H9 (cell line): Measurements from ENCODE around the gene CYCS. TPM values are rescaled to one million over a fixed set of nuclear protein-coding genes. Genes with fewer than 3 reads are reported as not detected.

Source experiments
- DNase-seq: peaks from one replicate; pipeline ENCODE4 v3.0.0-alpha.2; 2017
- H2AFZ ChIP-seq: one replicate; pipeline ENCODE4 v1.6.1; 2013; ENCODE audit warnings: mild to moderate bottlenecking, low read length, control low read depth, moderate library complexity
- H2AK5ac ChIP-seq: 2 replicates; pipeline ENCODE4 v1.6.1; 2013; ENCODE audit warnings: low read length, control low read depth, mixed read lengths; ENCODE audit not compliant: insufficient read length
- H2BK120ac ChIP-seq: one replicate; pipeline ENCODE4 v1.6.1; 2013; ENCODE audit warnings: low read depth, mild to moderate bottlenecking, low read length, control low read depth, inconsistent platforms; ENCODE audit not compliant: poor library complexity, severe bottlenecking
- H2BK12ac ChIP-seq: 2 replicates; pipeline ENCODE4 v1.6.1; 2013; ENCODE audit warnings: low read length, control low read depth, mixed read lengths, low read depth; ENCODE audit not compliant: insufficient read length
- H2BK15ac ChIP-seq: 2 replicates; pipeline ENCODE4 v1.6.1; 2013; ENCODE audit warnings: low read depth, low read length, control low read depth
- H2BK20ac ChIP-seq: one replicate; pipeline ENCODE4 v1.6.1; 2013; ENCODE audit warnings: low read depth, mild to moderate bottlenecking, low read length, control low read depth, inconsistent platforms; ENCODE audit not compliant: poor library complexity, severe bottlenecking
- H2BK5ac ChIP-seq: 2 replicates; pipeline ENCODE4 v1.6.1; 2013; ENCODE audit warnings: low read length, control low read depth, mixed read lengths; ENCODE audit not compliant: insufficient read length
- H3K14ac ChIP-seq: 2 replicates; pipeline ENCODE4 v1.6.1; 2013; ENCODE audit warnings: low read length, control low read depth; ENCODE audit not compliant: insufficient read depth
- H3K18ac ChIP-seq: 2 replicates; pipeline ENCODE4 v1.6.1; 2013; ENCODE audit warnings: low read depth, mild to moderate bottlenecking, mixed read lengths, low read length, control low read depth; ENCODE audit not compliant: insufficient read length
- H3K23ac ChIP-seq: 2 replicates; pipeline ENCODE4 v1.6.1; 2013; ENCODE audit warnings: low read length, control low read depth, mixed read lengths, low read depth; ENCODE audit not compliant: insufficient read length
- H3K23me2 ChIP-seq: 2 replicates; pipeline ENCODE4 v1.6.1; 2013; ENCODE audit warnings: low read depth, mild to moderate bottlenecking, mixed read lengths, low read length, control low read depth; ENCODE audit not compliant: insufficient read length, poor library complexity, severe bottlenecking
- H3K27ac ChIP-seq: 2 replicates; pipeline ENCODE4 v1.5.1; 2013; ENCODE audit warnings: low read length, control low read depth, mixed read lengths, low read depth; ENCODE audit not compliant: insufficient read length
- H3K27me3 ChIP-seq: 2 replicates; pipeline ENCODE4 v1.6.1; 2013; ENCODE audit warnings: low read length, control low read depth, inconsistent platforms; ENCODE audit not compliant: insufficient read depth
- H3K4ac ChIP-seq: 2 replicates; pipeline ENCODE4 v1.6.1; 2013; ENCODE audit warnings: low read depth, mild to moderate bottlenecking, control low read depth, inconsistent platforms, low read length, moderate library complexity
- H3K4me1 ChIP-seq: 2 replicates; pipeline ENCODE4 v1.6.1; 2013; ENCODE audit warnings: low read length, control low read depth, inconsistent platforms; ENCODE audit not compliant: insufficient read depth
- H3K4me2 ChIP-seq: 2 replicates; pipeline ENCODE4 v1.6.1; 2013; ENCODE audit warnings: low read length, control low read depth, mixed read lengths; ENCODE audit not compliant: insufficient read length, insufficient read depth
- H3K56ac ChIP-seq: 2 replicates; pipeline ENCODE4 v1.6.1; 2013; ENCODE audit warnings: low read depth, mild to moderate bottlenecking, mixed read lengths, low read length, control low read depth; ENCODE audit not compliant: insufficient read length
- H3K79me1 ChIP-seq: 2 replicates; pipeline ENCODE4 v1.6.1; 2013; ENCODE audit warnings: low read depth, mild to moderate bottlenecking, moderate library complexity, low read length, control low read depth, inconsistent platforms; ENCODE audit not compliant: insufficient read depth, poor library complexity, severe bottlenecking
- H3K79me2 ChIP-seq: 2 replicates; pipeline ENCODE4 v1.6.1; 2013; ENCODE audit warnings: low read length, control low read depth, inconsistent platforms; ENCODE audit not compliant: insufficient read depth
- H3K9ac ChIP-seq: 2 replicates; pipeline ENCODE4 v1.6.1; 2013; ENCODE audit warnings: low read length, control low read depth, mixed read lengths; ENCODE audit not compliant: insufficient read length; ENCODE audit errors: extremely low read depth
- H3K9me3 ChIP-seq: one replicate; pipeline ENCODE4 v1.6.1; 2013; ENCODE audit warnings: low read depth, low read length, inconsistent platforms; ENCODE audit not compliant: control insufficient read depth
- H3T11ph ChIP-seq: one replicate; pipeline ENCODE4 v1.6.1; 2013; ENCODE audit warnings: mild to moderate bottlenecking, low read length, control low read depth, inconsistent platforms
- H4K20me1 ChIP-seq: one replicate; pipeline ENCODE4 v1.6.1; 2013; ENCODE audit not compliant: control insufficient read depth, insufficient read length, insufficient read depth
- H4K5ac ChIP-seq: 2 replicates; pipeline ENCODE4 v1.6.1; 2013; ENCODE audit warnings: low read depth, mild to moderate bottlenecking, mixed read lengths, low read length, control low read depth; ENCODE audit not compliant: insufficient read length
- H4K8ac ChIP-seq: replicated peaks from 2 replicates; pipeline ENCODE4 v1.6.1; 2013; ENCODE audit warnings: low read length, control low read depth, mixed read lengths, low read depth; ENCODE audit not compliant: insufficient read length
- H4K91ac ChIP-seq: 2 replicates; pipeline ENCODE4 v1.6.1; 2013; ENCODE audit warnings: low read depth, mild to moderate bottlenecking, moderate library complexity, mixed read lengths, low read length, control low read depth; ENCODE audit not compliant: insufficient read length
- H3K27ac Mint-ChIP-seq, 3 experiments: 2 replicates in 2 of 3; 3 replicates in 1 of 3; pipeline ENCODE4 v1.8.0; 2020 to 2021; ENCODE audit warnings: mixed read lengths in 3 of 3, mild to moderate bottlenecking in 1 of 3, moderate library complexity in 1 of 3
- H3K27me3 Mint-ChIP-seq: 2 replicates; pipeline ENCODE4 v1.8.0; 2021; ENCODE audit warnings: low read depth, mild to moderate bottlenecking, moderate library complexity, mixed read lengths
- H3K36me3 Mint-ChIP-seq, 3 experiments: 2 replicates in 2 of 3; 3 replicates in 1 of 3; pipeline ENCODE4 v1.8.0; 2020 to 2021; ENCODE audit warnings: low read depth in 3 of 3, mixed read lengths in 3 of 3; ENCODE audit not compliant: insufficient read depth in 1 of 3
- H3K4me1 Mint-ChIP-seq, 2 experiments: 2 replicates each; pipeline ENCODE4 v1.8.0; 2020; ENCODE audit warnings: mixed read lengths in 2 of 2
- H3K4me3 Mint-ChIP-seq, 2 experiments: 2 replicates in 1 of 2; 3 replicates in 1 of 2; pipeline ENCODE4 v1.8.0; 2020 to 2021; ENCODE audit warnings: mild to moderate bottlenecking in 2 of 2, mixed read lengths in 2 of 2, moderate library complexity in 1 of 2
- H3K9me3 Mint-ChIP-seq, 2 experiments: 2 replicates in 1 of 2; 3 replicates in 1 of 2; pipeline ENCODE4 v1.8.0; 2020; ENCODE audit warnings: mild to moderate bottlenecking in 2 of 2, mixed read lengths in 2 of 2, moderate library complexity in 1 of 2
- CTCF ChIP-seq: fragments of 200-600 bp; sonication (generic); conservative IDR thresholded peaks from 3 replicates; pipeline ENCODE4 v1.8.0; 2021; ENCODE audit warnings: antibody characterized with exemption, mild to moderate bottlenecking
- WGBS: extraction: QIAGEN DNeasy Blood & Tissue Kit; methylation state at CpG from one replicate; pipeline ENCODE4 v1.1.7; 2013; ENCODE audit warnings: missing lambda C conversion rate, low lambda C conversion rate, mixed read lengths; ENCODE audit not compliant: insufficient read length; ENCODE audit errors: extremely low coverage; 5-methylcytosine and 5-hydroxymethylcytosine counted together
- total RNA-seq: library from RNA; stranded (reverse); gene quantifications from 2 replicates; pipeline ENCODE4 v1.2.1, GENCODE V29; 2021

CYCS gene
- total RNA-seq, 1 experiment from 2014 or later: 209 TPM

- Histone ChIP-seq H3K27ac (no peak overlapping the region), H3K4me2 (no peak overlapping the region), H3K56ac (no peak overlapping the region), H2BK12ac (no peak overlapping the region), H2AFZ (no peak overlapping the region), H2AK5ac (no peak overlapping the region), H2BK15ac (no peak overlapping the region), H3K18ac (no peak overlapping the region), H3K14ac (no peak overlapping the region), H3K4ac (no peak overlapping the region), H2BK120ac (no peak overlapping the region), H4K20me1 (no peaks in the 10 kb centered on the region), H4K5ac (no peak overlapping the region), H3K4me1 (no peaks in the 10 kb centered on the region), H3K79me1 (no peaks in the 10 kb centered on the region), H3K23me2 (no peaks in the 10 kb centered on the region), H2BK5ac (no peak overlapping the region), H3K79me2 (no peaks in the 10 kb centered on the region), H4K8ac (no peak overlapping the region), H3T11ph (no peak overlapping the region), H3K9ac (no peak overlapping the region), H2BK20ac (no peak overlapping the region), H4K91ac (no peak overlapping the region), H3K9me3 (no peaks in the 10 kb centered on the region), H3K23ac (no peak overlapping the region), H3K27me3 (no peaks in the 10 kb centered on the region)
- H3K27ac Mint-ChIP-seq: no peak overlapping the region
- no peaks in the 10 kb centered on the region for H3K27me3 Mint-ChIP-seq
- H3K9me3 Mint-ChIP-seq: peaks cover 17% of the 10 kb centered on the region in 2 experiments; a peak in 4 of 5 replicates
- H3K36me3 Mint-ChIP-seq: peaks cover 8 to 13% (median 13%) of the 10 kb centered on the region in 3 experiments
- no peak overlapping the region for H3K4me3 Mint-ChIP-seq
- TF ChIP-seq CTCF: no peak
- DNase-seq: no peak
- no peaks in the 10 kb centered on the region for H3K4me1 Mint-ChIP-seq
- no CpG with 5 or more reads among the region's 3 CpGs for WGBS
These were observed 15.8 kb downstream of the CYCS start for GRCh38 chr7:25109276-25109675.
